Activated CD8-positive, alpha-beta memory T cell treated with anti-CD3 and anti-CD28 coated beads, Interleukin-2, amount 50 U/mL, for 48 hours (primary cell): ENCODE results near the gene PRSS2.
"Not testable (repeated sequence)": the region's sequence is repeated elsewhere in the genome, so short reads cannot be mapped to it uniquely, and the experiment has no call there.

Source experiments
- DNase-seq: peaks from one replicate; pipeline ENCODE4 v3.0.0-alpha.2; 2020

Gene PRSS2

DNA sequence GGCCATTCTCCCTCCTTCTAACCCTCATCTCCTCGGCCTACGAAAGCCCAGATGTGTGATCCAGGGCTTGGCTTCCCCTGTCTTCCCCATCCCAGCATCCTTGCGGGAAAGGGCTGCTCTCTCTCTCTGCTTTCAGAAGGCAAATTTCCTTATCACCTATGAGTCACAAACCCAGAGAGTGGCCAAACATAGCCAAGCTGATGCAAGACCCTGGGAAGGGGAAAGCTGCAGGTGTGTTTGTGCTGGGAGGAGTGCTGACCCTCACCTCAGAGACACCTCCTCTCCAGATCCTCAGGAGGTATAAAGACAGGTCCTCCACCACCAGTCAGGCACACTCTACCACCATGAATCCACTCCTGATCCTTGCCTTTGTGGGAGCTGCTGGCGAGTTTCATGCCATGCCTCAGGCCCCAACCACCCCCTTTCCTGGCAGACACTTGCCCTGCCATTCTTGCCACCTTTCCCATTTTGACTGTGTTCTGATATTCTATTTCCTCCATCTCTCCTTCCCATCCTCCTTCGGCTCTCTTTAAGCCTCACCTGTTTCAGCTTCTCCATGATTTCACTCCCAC lies 10.6 kb upstream of the PRSS2 start:
- DNase-seq = no peak

DNA sequence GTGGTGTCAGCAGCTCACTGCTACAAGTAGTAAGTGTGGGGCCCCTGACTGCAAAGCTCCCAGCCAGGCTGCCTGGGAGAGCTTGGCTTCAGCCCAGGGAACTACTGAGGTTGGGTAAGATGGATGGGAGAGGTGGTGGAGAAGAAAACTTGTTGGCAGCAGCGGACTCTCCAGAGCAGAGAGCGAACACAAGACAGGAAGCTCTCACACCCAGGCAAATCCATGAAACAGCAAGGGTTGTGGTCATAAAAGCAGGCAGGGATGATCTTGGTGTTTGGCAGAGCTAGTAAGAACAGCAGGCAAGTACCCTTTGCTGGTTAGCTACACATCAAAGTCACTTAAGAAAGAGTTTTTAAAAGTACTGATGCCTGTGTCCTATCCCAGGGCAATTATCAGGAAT lies 9.2 kb upstream of the PRSS2 start:
- not testable (repeated sequence) for DNase-seq

- no peak for DNase-seq
Measured at GRCh38 chr7:142762104-142762503, 8.7 kb upstream of the PRSS2 start.

DNA sequence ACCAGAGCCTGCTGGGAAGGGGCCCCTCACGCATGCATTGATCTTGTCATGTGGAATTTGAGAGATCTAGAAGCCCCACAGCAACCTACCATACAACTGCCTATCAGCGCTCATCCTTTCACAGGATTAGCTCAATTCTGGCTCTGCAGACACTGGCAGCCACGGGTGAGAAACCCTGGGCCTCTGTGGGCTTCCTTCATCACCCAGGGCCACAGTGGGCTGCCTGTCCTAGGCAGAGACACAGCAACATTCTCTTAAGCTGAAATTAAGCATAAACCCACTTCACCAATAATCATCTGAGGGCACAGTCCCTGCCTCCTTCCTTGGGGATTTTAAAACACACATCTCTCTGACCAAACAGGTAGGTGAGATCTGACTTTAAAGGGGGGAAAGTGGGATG lies 3.3 kb upstream of the PRSS2 start:
- no peak for DNase-seq

DNA sequence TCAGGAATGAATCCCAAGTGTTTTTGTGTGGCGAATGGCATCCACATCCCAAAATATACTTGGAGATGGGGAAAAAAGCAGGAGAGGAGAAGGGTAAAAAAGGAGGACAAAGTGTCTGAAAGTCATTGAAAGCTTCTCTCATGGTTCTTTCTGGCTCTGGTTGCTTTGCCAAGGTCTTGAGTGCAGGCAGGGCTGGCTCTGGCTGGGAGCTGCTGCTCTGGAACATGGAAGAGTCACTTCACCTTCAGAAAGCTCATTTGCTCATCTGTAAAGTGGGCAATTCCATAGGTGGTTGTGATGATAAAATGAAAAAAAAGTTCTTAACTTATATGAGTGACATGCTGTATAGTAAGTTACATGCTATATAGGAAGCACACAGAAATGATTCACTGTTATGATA lies 2.9 kb upstream of the PRSS2 start:
- DNase-seq = no peak

DNA sequence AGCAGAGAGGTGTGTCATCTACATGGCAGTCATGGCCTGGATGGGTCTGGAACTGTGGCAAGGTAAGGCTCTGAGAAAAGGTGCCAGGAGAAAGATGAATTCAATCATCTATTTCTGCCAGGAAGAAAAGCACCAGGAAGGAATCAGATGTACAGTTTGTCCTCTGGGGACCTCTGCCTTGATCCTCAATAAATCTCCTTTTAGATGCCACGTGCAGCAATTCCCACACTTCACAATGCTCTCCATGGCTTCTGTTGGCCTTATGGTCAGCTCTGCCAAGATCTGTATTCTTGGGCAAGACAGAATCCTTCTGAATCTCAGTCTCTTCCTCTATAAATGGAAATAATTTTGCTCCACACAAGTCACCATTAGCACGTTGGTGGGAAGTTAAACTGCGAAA lies 1.9 kb upstream of the PRSS2 start:
- DNase-seq = not testable (repeated sequence)

GRCh38 chr7:142771353-142771723 lies 568 bp downstream of the PRSS2 start:
- DNase-seq = no peak

GRCh38 chr7:142772051-142772450 lies 1.3 kb downstream of the PRSS2 start:
- no peak for DNase-seq

DNA sequence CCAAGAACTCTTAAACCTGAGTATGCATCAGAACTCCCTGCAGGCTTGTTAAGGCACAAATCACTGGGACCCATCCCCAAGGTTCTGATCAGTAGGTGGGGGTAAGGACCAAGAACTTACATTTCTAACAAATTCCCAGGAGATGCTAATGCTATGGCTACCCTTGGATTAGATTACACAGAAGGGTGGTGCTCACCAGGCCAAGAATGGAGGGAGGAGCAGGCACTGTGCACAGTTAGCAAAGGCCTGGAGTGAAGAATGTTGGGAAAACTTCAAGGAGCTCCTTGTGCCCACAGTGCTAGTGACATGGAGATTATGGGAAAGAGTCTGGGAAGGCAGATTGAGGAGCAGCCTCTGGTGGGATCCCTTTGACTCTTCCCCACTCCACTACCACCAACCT lies 1.9 kb downstream of the PRSS2 start:
- DNase-seq = no peak

GRCh38 chr7:142773230-142773629 lies 2.5 kb downstream of the PRSS2 start:
- no peak for DNase-seq

DNA sequence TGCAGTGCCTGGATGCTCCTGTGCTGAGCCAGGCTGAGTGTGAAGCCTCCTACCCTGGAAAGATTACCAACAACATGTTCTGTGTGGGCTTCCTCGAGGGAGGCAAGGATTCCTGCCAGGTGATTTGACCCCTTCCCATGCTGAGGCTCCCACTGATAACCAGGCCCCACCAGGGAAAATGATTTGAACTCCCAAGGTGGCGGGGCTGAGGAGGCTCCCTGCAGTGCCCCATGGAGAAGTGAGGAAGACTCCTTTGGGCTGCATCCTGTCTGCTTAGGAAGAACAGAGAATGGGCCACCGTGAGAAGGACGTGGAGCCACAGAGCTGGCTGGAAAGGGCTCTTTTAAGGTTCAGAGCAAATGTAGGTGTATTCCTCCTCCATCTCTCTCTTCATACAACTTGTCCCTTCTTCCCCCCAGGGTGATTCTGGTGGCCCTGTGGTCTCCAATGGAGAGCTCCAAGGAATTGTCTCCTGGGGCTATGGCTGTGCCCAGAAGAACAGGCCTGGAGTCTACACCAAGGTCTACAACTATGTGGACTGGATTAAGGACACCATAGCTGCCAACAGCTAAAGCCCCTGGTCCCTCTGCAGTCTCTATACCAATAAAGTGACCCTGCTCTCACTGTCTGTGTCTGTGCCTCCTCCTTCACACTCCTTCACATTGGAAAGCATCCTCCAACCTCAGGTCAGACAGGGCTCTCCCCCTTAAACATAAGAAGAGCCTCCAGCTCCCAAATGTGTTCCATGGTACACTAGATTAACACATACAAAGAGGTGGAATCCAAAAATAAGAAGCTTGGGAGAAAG lies 3.4 kb downstream of the PRSS2 start:
- no peak for DNase-seq

DNA sequence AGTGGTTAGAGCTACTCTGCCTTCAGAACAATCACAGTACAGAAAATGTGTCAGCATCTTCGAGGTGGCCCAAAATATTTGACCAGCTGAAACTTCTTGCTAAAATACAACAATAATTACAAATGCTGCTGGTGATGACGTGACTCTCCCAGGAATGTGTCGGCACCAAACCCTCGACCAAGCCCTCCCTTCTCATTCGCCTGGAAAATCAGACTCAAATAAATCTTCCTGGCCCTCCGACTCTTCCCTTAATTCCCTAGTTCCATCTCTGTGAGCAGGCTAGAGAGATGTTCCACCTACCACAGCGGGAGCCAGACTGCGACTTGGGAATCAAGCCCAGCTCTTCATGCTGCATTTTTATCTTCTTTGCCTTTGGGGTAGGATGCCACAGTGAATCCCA lies 4.1 kb downstream of the PRSS2 start:
- no peak for DNase-seq

DNA sequence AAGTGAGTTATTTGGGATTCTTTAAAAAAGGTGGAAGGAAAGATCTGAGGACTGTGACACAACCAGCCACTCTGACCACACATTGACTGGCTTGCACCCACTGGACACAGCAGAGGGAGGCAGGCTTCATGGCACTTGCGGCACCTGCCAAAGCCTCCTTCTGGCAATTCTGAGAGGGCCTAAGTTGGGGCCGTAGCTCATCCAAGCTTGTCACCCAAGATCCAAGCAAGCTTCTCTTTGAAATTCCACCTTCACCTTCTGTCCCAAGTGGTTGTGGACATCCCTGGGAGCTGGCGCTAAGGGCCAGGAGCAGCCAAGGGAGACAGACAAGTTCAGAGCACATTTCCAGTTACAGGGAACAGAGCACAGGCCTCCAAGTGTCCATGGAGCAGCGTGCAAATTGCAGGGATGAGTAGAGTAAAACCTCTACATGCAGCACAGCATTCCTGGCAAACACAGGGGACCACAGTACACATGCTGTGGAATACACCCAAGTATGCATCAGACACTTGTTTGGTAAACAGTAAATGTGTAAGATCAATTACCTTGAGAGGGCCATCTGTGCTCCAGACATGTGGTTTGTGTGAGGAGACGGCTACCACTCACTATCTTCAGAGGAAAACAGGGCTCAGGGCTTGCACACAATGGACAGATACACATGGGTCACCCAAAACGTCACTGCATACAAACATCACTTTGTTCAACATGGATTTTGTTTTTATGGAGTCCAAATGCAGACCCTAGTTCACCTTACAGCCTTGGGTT lies 4.8 kb downstream of the PRSS2 start:
- DNase-seq = not testable (repeated sequence)

DNA sequence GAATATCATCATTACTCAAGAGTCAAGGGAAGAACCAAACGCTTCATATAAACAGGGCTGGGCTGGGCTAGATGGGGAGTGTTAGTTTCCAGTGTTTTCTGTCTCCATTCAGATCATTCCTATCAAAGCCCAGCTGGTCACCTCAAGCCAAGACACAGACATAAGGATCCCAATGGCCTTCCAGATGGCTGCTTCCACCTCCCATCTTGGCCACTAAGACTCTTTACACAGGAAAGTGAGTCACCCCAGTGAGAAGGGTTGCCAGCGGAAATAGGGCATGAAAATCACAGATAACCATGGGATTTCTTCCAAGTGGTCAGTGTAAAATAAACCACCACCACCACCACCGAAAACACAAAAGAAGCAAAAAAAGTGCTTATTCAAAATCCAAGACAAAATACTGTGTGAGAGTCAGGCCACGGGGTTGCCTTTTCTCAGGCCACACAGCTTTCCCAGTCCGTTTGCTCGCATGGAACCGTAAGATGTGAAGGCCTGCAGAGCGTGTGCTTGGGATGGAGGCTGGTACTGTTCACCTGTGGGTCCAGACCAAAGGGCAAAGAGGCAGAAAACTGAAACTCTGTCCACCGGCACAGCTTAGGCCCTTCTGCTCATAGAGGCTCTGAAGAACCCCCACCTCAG lies 5.6 kb downstream of the PRSS2 start:
- no peak for DNase-seq

DNA sequence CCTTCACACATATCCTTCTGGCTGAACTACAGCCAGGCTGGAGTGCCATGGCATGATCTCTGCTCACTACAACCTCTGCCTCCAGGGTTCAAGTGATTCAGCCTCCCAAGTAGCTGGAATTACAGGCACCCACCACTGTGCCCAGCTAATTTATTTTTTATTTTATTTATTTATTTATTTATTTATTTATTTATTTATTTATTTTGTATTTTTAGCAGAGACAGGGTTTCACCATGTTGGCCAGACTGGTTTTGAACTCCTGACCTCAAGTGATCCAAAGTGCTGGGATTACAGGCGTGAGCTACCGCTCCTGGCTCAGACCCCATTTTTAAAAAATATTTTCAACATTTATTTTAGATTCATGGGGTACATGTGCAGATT lies 6.1 kb downstream of the PRSS2 start:
- DNase-seq = not testable (repeated sequence)

DNA sequence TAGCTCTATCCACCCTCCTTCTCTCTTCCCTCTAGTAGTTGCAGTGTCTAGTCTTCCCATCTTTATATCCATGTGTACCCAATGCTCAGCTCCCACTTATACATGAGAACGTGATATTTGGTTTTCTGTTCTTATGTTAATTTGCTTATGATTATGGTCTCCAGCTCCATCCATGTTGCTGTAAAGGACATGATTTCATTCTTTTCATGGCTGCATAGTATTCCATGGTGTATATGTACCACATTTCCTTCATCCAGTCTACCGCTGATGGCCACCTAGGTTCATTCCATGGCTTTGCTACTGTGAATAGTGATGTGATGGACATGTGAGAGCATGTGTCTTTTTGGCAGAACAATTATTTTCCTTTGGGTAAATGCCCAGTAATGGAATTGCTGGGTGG lies 6.5 kb downstream of the PRSS2 start:
- DNase-seq = no peak

DNA sequence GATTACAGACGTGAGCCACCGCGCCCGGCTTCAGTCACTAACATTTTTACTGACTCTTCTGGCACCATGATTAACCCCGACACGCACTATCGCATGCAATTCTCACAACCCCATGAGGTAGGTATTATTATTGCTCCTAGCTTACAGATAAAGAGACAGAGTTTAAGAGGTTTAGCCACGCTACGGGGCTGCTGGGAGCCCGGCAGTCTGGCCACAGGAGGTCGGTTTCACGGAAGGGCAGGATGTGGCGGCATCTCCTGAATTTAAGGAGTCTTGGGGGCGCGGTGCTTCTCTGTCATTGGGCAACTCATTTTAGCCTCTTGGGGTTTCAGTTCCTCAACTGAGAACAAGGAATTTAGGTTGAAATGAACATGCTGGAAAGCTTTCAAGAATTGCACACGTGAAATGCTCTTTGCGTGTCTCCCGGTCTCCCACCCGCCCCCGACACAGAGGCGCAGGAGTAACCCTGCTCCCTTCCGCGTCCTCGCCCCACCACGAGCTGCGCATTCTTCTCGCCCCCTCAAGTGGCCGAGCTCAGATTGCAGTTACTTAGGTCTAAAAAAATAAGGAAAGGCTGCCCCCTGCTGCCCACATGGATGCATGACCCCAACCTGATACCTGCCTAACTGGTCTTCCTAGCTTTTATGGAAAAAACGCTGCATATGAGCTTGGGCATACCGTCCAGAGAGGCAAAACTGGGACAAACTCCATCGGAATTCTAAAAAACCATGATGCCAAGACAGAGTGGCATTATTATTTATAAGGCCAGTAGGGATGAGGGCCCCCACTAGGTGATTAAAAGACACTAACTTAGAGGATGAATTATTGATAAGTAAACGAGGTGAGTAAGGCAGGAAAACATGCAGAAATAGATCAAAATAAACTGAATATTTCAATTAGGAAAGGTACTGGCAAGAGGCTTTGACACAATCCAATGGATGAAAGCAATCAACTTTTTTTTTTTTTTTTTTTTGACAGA lies 12.4 kb downstream of the PRSS2 start:
- peak; percentile 77 for DNase-seq

GRCh38 chr7:142784096-142784495 lies 13.3 kb downstream of the PRSS2 start:
- no peak for DNase-seq

GRCh38 chr7:142784716-142785115 lies 13.9 kb downstream of the PRSS2 start:
- DNase-seq = no peak

DNA sequence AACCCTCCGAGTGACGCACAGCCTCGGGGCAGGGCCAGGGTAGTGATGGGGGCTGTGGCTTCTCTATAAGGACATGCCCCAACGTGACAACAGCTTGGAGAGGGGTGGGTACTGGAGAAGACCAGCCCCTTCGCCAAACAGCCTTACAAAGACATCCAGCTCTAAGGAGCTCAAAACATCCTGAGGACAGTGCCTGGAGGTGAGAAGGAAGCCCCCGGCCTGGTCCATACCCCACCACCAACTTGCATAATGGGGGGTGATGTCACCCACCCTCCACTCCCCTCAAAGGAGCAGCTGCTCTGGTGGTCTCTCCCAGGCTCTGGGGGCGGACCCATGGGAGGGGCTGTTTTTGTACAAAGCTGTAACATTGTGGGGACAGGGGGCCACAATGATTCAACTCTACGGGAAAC lies 15.1 kb downstream of the PRSS2 start:
- DNase-seq = peak; percentile 66

DNA sequence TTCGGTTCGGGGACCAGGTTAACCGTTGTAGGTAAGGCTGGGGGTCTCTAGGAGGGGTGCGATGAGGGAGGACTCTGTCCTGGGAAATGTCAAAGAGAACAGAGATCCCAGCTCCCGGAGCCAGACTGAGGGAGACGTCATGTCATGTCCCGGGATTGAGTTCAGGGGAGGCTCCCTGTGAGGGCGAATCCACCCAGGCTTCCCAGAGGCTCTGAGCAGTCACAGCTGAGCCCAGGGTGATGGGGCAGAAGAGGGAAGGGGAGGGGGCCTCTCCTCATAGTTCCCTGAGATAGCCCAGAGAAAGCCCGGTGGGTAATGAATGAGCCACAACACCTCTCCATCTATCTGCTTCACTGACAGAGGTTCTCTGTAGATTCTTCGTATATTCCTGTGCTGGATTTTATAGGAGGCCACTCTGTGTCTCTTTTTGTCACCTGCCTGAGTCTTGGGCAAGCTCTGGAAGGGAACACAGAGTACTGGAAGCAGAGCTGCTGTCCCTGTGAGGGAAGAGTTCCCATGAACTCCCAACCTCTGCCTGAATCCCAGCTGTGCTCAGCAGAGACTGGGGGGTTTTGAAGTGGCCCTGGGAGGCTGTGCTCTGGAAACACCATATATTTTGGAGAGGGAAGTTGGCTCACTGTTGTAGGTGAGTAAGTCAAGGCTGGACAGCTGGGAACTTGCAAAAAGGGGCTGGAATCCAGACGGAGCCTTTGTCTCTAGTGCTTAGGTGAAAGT lies 16.4 kb downstream of the PRSS2 start:
- no peak for DNase-seq

DNA sequence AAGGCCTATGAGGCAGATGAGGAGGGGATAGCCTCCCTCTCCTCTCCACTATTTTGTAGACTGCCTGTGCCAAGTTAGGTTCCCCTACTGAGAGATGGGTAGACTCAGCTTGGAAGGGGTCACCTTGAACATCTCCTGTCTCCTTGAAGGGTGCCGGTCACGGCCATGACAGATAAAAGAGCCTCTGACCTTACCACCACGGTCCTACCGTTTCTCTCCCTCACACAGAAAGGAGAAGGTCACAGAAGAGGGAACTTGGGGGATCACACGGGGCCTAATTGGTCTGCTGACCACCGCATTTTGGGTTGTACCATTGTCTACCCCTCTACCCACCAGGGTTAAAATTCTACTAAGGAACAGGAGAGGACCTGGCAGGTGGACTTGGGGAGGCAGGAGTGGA lies 17.0 kb downstream of the PRSS2 start:
- no peak for DNase-seq
